ENCODE data around the gene PAX9.

Gene PAX9

GRCh38 chr14:36626151-36626550, 35.5 kb upstream of the PAX9 start:
- no peak overlapping the region for H3K27ac ChIP-seq (ENCODE audit: insufficient read depth in 1 of 2, low read depth in 1 of 2, low read length in 2 of 2, poor library complexity in 1 of 2, severe bottlenecking in 2 of 2)
- H3K36me3 ChIP-seq (ENCODE audit: control insufficient read depth in 4 of 4, insufficient read depth in 4 of 4, low read length in 3 of 4): no peaks in the 10 kb centered on the region
- ChIA-PET POLR2A (interaction anchor here (0.6 kb wide), 1 partner anchor 50 kb away, joined by 3 read pairs; no protein-coding TSS in a partner anchor), CTCF (interaction anchor here (1.6 kb wide), 1 partner anchor 73 kb away, joined by 5 read pairs; no protein-coding TSS in a partner anchor)
- DNase-seq: no peak
- peaks cover 0 to 6% (median 0%) of the 10 kb centered on the region in 5 experiments for H3K9me3 ChIP-seq (ENCODE audit: control extremely low read depth in 1 of 5, control insufficient read depth in 4 of 5, insufficient read depth in 2 of 5, low read depth in 1 of 5, low read length in 4 of 5)
- H3K4me1 ChIP-seq (ENCODE audit: control extremely low read depth in 1 of 4, control insufficient read depth in 4 of 4, insufficient read depth in 4 of 4, low read length in 3 of 4): no peaks in the 10 kb centered on the region
- peaks cover 0 to 12% (median 4%) of the 10 kb centered on the region in 5 experiments for H3K27me3 ChIP-seq (replicated peaks in 2 of 5; ENCODE audit: control insufficient read depth in 4 of 5, insufficient read depth in 5 of 5, low read length in 4 of 5)
- no peak overlapping the region for H3K4me3 ChIP-seq (ENCODE audit: control insufficient read depth in 1 of 7, extremely low read depth in 1 of 7, insufficient read depth in 4 of 7, low read depth in 2 of 7, low read length in 6 of 7)
- whole genome bisulfite sequencing (ENCODE audit: insufficient coverage): 86% methylated on average over 4 of the region's 4 CpGs

- WGBS (ENCODE audit: insufficient coverage): 78% methylated on average over 2 of the region's 3 CpGs
- no peak for DNase-seq
- ChIA-PET CTCF (no interaction called here), POLR2A (no interaction called here)
- Histone ChIP-seq H3K27ac (ENCODE audit: insufficient read depth in 1 of 2, low read depth in 1 of 2, low read length in 2 of 2, poor library complexity in 1 of 2, severe bottlenecking in 2 of 2) (no peak overlapping the region), H3K4me3 (ENCODE audit: control insufficient read depth in 1 of 7, extremely low read depth in 1 of 7, insufficient read depth in 4 of 7, low read depth in 2 of 7, low read length in 6 of 7) (no peak overlapping the region), H3K36me3 (ENCODE audit: control insufficient read depth in 4 of 4, insufficient read depth in 4 of 4, low read length in 3 of 4) (no peaks in the 10 kb centered on the region), H3K27me3 (replicated peaks in 2 of 5; ENCODE audit: control insufficient read depth in 4 of 5, insufficient read depth in 5 of 5, low read length in 4 of 5) (peaks cover 0 to 18% (median 4%) of the 10 kb centered on the region in 5 experiments), H3K9me3 (ENCODE audit: control extremely low read depth in 1 of 5, control insufficient read depth in 4 of 5, insufficient read depth in 2 of 5, low read depth in 1 of 5, low read length in 4 of 5) (no peaks in the 10 kb centered on the region), H3K4me1 (ENCODE audit: control extremely low read depth in 1 of 4, control insufficient read depth in 4 of 4, insufficient read depth in 4 of 4, low read length in 3 of 4) (no peaks in the 10 kb centered on the region)
Observed at GRCh38 chr14:36627981-36628380, 33.7 kb upstream of the PAX9 start.

- DNase-seq: no peak
- POLR2A ChIA-PET: no interaction called here
- no CpG with 5 or more reads among the region's 3 CpGs for WGBS (ENCODE audit: insufficient coverage)
- H3K27me3 ChIP-seq (replicated peaks in 2 of 5; ENCODE audit: control insufficient read depth in 4 of 5, insufficient read depth in 5 of 5, low read length in 4 of 5): peaks cover 0 to 32% (median 6%) of the 10 kb centered on the region in 5 experiments
- H3K36me3 ChIP-seq (ENCODE audit: control insufficient read depth in 4 of 4, insufficient read depth in 4 of 4, low read length in 3 of 4): no peaks in the 10 kb centered on the region
- H3K4me3 ChIP-seq (ENCODE audit: control insufficient read depth in 1 of 7, extremely low read depth in 1 of 7, insufficient read depth in 4 of 7, low read depth in 2 of 7, low read length in 6 of 7): no peak overlapping the region
- H3K27ac ChIP-seq (ENCODE audit: insufficient read depth in 1 of 2, low read depth in 1 of 2, low read length in 2 of 2, poor library complexity in 1 of 2, severe bottlenecking in 2 of 2): no peak overlapping the region
- CTCF ChIA-PET: no interaction called here
- no peaks in the 10 kb centered on the region for H3K4me1 ChIP-seq (ENCODE audit: control extremely low read depth in 1 of 4, control insufficient read depth in 4 of 4, insufficient read depth in 4 of 4, low read length in 3 of 4)
- H3K9me3 ChIP-seq (ENCODE audit: control extremely low read depth in 1 of 5, control insufficient read depth in 4 of 5, insufficient read depth in 2 of 5, low read depth in 1 of 5, low read length in 4 of 5): peaks cover 0 to 1% (median 0%) of the 10 kb centered on the region in 5 experiments
Observed at GRCh38 chr14:36633580-36633979, 28.1 kb upstream of the PAX9 start.

GRCh38 chr14:36646664-36647416, 14.8 kb upstream of the PAX9 start:
- Histone ChIP-seq H3K27me3 (replicated peaks in 2 of 5; ENCODE audit: control insufficient read depth in 4 of 5, insufficient read depth in 5 of 5, low read length in 4 of 5) (peaks cover 26 to 94% (median 72%) of the 10 kb centered on the region in 5 experiments), H3K4me1 (ENCODE audit: control extremely low read depth in 1 of 4, control insufficient read depth in 4 of 4, insufficient read depth in 4 of 4, low read length in 3 of 4) (peaks cover 0 to 18% (median 10%) of the 10 kb centered on the region in 4 experiments), H3K9me3 (ENCODE audit: control extremely low read depth in 1 of 5, control insufficient read depth in 4 of 5, insufficient read depth in 2 of 5, low read depth in 1 of 5, low read length in 4 of 5) (peaks cover 0 to 5% (median 0%) of the 10 kb centered on the region in 5 experiments), H3K36me3 (ENCODE audit: control insufficient read depth in 4 of 4, insufficient read depth in 4 of 4, low read length in 3 of 4) (no peaks in the 10 kb centered on the region), H3K27ac (ENCODE audit: insufficient read depth in 1 of 2, low read depth in 1 of 2, low read length in 2 of 2, poor library complexity in 1 of 2, severe bottlenecking in 2 of 2) (no peak overlapping the region), H3K4me3 (ENCODE audit: control insufficient read depth in 1 of 7, extremely low read depth in 1 of 7, insufficient read depth in 4 of 7, low read depth in 2 of 7, low read length in 6 of 7) (peak overlapping the region in 1 of 7 experiments; percentile 20)
- peak in 1 of 3 donors; percentile 11 for DNase-seq
- WGBS (ENCODE audit: insufficient coverage): 2% methylated on average over 46 of the region's 55 CpGs
- POLR2A ChIA-PET: interaction anchor here (0.6 kb wide), 1 partner anchor 50 kb away, joined by 4 read pairs; no protein-coding TSS in a partner anchor
- CTCF ChIA-PET: interaction anchor here (1.1 to 1.6 kb wide), 2 partner anchors 12 to 507 kb away, joined by 3 to 4 read pairs; no protein-coding TSS in a partner anchor

GRCh38 chr14:36647417-36647823, 14.2 kb upstream of the PAX9 start:
- 1% methylated on average over 33 of the region's 34 CpGs for WGBS (ENCODE audit: insufficient coverage)
- no peak overlapping the region for H3K27ac ChIP-seq (ENCODE audit: insufficient read depth in 1 of 2, low read depth in 1 of 2, low read length in 2 of 2, poor library complexity in 1 of 2, severe bottlenecking in 2 of 2)
- ChIA-PET POLR2A (interaction anchor here (0.6 kb wide), 1 partner anchor 51 kb away, joined by 4 read pairs; no protein-coding TSS in a partner anchor), CTCF (interaction anchor here (1.0 to 1.6 kb wide), 2 partner anchors 9 to 12 kb away, joined by 3 to 4 read pairs; no protein-coding TSS in a partner anchor)
- peaks cover 24 to 94% (median 75%) of the 10 kb centered on the region in 5 experiments for H3K27me3 ChIP-seq (replicated peaks in 2 of 5; ENCODE audit: control insufficient read depth in 4 of 5, insufficient read depth in 5 of 5, low read length in 4 of 5)
- H3K4me1 ChIP-seq (ENCODE audit: control extremely low read depth in 1 of 4, control insufficient read depth in 4 of 4, insufficient read depth in 4 of 4, low read length in 3 of 4): peaks cover 0 to 18% (median 10%) of the 10 kb centered on the region in 4 experiments
- no peak for DNase-seq
- no peaks in the 10 kb centered on the region for H3K36me3 ChIP-seq (ENCODE audit: control insufficient read depth in 4 of 4, insufficient read depth in 4 of 4, low read length in 3 of 4)
- H3K4me3 ChIP-seq (ENCODE audit: control insufficient read depth in 1 of 7, extremely low read depth in 1 of 7, insufficient read depth in 4 of 7, low read depth in 2 of 7, low read length in 6 of 7): peak overlapping the region in 3 of 7 experiments; percentile 51 to 58 (median 56)
- peaks cover 0 to 5% (median 0%) of the 10 kb centered on the region in 5 experiments for H3K9me3 ChIP-seq (ENCODE audit: control extremely low read depth in 1 of 5, control insufficient read depth in 4 of 5, insufficient read depth in 2 of 5, low read depth in 1 of 5, low read length in 4 of 5)

- ChIA-PET POLR2A (interaction anchor here (0.6 kb wide), 1 partner anchor 51 kb away, joined by 4 read pairs; no protein-coding TSS in a partner anchor), CTCF (interaction anchor here (1.0 to 1.6 kb wide), 4 partner anchors 8 to 502 kb away, joined by 3 to 4 read pairs (median 3); no protein-coding TSS in a partner anchor)
- DNase-seq: peak in 1 of 3 donors; percentile 33
- no peaks in the 10 kb centered on the region for H3K36me3 ChIP-seq (ENCODE audit: control insufficient read depth in 4 of 4, insufficient read depth in 4 of 4, low read length in 3 of 4)
- H3K27ac ChIP-seq (ENCODE audit: insufficient read depth in 1 of 2, low read depth in 1 of 2, low read length in 2 of 2, poor library complexity in 1 of 2, severe bottlenecking in 2 of 2): no peak overlapping the region
- peaks cover 0 to 18% (median 10%) of the 10 kb centered on the region in 4 experiments for H3K4me1 ChIP-seq (ENCODE audit: control extremely low read depth in 1 of 4, control insufficient read depth in 4 of 4, insufficient read depth in 4 of 4, low read length in 3 of 4)
- H3K27me3 ChIP-seq (replicated peaks in 2 of 5; ENCODE audit: control insufficient read depth in 4 of 5, insufficient read depth in 5 of 5, low read length in 4 of 5): peaks cover 28 to 98% (median 77%) of the 10 kb centered on the region in 5 experiments
- 3% methylated on average over 48 of the region's 62 CpGs for WGBS (ENCODE audit: insufficient coverage)
- peak overlapping the region in 4 of 7 experiments; percentile 21 to 58 (median 54) for H3K4me3 ChIP-seq (ENCODE audit: control insufficient read depth in 1 of 7, extremely low read depth in 1 of 7, insufficient read depth in 4 of 7, low read depth in 2 of 7, low read length in 6 of 7)
- H3K9me3 ChIP-seq (ENCODE audit: control extremely low read depth in 1 of 5, control insufficient read depth in 4 of 5, insufficient read depth in 2 of 5, low read depth in 1 of 5, low read length in 4 of 5): peaks cover 0 to 5% (median 0%) of the 10 kb centered on the region in 5 experiments
Observed at GRCh38 chr14:36647824-36648753, 13.6 kb upstream of the PAX9 start.
